GM18526 (cell line): ENCODE data around the gene NPAS3.

Experiments used
- POLR2A ChIP-seq: IDR thresholded peaks from 3 replicates; pipeline ENCODE4 v1.6.1; 2011; ENCODE audit not compliant: insufficient read length; ENCODE audit errors: extremely low read depth

NPAS3 gene

DNA sequence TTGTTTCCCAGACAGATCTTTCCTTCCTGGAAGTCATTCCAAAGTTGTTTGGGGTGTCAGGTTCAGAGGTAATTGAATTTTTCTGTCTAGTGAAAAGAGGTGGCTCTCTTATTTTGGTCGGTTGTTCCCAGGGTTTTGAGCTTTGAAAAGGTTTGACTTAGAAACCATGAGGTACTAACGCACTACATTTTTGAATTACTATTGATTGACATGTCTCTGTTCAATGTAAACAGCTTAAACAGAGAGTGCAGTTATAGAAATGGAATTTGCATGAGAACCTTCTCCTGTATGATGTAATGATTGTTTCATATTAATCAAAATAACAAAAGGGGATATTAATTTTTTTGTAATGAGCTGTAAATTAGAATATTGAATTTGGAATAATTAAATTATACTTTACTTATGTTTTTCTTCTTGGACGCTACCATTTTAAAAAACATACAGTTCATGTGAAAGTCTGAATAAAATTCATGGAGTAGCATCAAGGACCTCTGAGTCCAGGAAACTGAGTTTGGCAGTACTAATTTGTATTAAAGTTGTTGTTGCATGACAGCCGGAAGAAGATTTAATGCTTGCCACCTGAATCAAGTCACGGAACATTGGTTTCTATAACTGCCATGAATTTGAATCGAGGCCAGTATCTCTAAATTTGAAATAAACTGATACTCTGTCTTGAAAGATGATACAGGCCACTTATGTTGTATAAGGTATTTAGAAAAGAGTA lies 41.7 kb downstream of the NPAS3 start:
- no peak for TF ChIP-seq POLR2A

- no peak for TF ChIP-seq POLR2A
Observed at GRCh38 chr14:32980902-32981501, 42.3 kb downstream of the NPAS3 start.

DNA sequence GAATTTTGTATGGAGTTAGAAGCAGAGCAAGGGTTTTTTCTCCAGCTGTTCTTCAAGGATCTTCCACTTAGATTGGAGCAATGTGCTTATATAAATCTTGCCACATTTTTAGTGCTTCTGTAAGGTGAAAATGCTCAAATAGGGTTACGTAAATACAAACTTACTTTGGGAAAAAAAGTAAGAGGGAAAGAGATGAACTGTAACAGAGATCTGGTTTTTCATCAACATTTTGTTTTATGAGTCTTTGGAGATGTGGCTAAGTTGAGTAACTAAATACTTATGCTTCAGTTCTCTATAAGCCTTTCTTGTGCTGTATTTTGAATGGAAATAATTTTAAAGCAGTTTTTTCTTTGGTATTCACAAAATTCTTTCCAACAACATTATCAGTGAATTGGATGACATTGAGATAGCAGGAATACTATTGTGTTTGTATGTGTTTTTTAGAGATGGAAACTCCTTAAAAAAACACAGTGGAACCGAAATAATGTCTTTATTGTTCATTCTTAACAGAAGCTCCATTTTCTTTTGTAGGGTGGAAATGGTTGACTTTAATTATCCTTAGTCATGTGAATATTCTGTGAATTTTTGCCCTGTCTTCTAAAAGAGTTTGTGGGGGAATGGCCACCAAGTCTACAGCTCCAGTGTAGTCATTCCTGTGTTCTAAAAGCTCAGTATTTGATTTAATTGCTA lies 45.7 kb downstream of the NPAS3 start:
- TF ChIP-seq POLR2A, result no peak

GRCh38 chr14:32985866-32986265 lies 47.2 kb downstream of the NPAS3 start:
- no peak for TF ChIP-seq POLR2A

DNA sequence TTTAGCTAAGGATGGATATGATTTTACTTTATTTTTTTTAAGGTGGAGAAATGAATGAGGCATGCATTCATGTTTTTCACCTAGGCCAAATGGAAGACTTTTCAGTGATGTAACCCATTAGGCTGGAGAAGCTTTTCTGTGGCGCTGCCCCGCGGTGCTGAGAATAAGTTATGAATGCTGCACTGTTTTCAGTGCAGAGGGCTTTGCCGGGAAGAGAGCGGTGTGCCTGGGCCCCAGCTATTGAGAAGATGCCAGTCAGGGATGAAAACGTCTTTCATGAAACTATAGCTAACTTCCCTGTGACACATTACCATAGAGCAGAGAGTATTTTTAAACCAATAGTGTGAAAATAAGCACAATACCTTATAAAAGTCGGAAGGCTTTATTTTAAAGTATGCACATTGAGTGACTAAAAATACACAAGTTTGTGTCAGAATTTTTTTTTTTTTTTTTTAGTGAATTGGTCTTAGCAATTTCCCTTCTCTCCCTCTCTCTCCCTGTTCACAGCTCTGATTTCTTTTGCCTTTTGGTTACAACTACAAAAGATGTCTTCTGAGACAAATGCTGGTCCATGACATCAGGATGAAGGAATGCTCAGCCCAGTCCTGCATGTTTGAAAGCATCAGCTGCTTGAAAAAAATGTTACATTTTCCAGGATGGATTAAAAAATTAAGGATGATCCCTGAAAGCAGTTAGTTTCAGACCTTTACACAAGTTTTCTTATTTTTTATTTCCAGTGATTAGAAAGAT lies 48.3 kb downstream of the NPAS3 start:
- TF ChIP-seq POLR2A, result no peak

GRCh38 chr14:32991691-32992090 lies 53.0 kb downstream of the NPAS3 start:
- no peak for TF ChIP-seq POLR2A

GRCh38 chr14:32993921-32994320 lies 55.2 kb downstream of the NPAS3 start:
- TF ChIP-seq POLR2A, result no peak

DNA sequence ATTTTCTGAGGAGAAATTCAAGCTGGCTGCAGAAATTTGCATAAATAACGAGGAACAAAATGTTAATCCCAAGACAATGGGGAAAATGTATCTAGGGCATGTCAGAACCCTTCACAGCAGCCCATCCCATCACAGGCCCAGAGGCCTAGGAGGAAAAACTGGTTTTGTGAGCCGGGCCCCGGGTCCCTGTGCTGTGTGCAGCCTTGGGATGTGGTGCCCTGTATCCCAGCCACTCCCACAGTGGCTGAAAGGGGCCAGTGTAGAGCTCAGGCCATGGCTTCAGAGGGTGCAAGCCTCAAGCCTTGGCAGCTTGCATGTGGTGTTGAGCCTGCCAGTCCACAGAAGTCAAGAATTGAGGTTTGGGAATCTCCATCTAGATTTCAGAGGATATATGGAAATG lies 57.7 kb downstream of the NPAS3 start:
- TF ChIP-seq POLR2A, result no peak

DNA sequence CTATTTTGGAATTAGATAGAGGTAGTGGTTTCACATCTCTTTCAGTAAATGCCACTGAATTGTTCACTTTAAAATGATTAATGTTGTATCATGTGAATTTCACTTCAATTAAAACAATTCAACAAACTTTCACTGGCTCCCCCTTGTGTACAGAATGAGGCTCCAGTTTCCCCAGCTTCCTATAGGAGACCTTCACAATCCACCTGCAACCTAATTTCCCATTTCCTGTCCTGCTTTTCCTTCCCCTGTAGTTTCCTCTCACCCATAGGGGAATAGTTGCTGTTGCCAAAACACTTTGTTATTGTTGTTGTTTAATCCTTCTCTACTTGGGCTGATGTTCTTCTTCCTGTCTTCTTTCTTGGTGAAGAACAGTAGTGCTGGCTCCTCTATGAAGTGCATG lies 59.8 kb downstream of the NPAS3 start:
- TF ChIP-seq POLR2A, result no peak

DNA sequence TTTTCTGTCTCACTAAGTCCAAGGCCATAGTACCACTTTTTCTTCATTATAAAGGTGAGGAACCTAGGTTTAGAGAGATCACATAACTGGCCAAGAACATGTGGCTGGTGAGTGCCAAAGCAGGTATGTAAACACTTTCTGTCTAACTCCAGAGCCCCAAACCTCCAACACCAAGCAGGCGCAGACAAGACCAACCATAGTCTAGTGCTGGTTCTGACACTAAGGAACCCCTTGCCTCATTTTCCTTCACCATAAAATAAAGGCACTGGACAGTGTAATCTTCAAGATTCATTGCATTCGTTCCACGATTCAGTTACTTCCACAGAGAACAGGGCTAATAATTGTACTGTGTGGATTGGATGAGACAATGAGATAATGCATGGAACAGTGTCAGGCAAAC lies 71.0 kb downstream of the NPAS3 start:
- no peak for TF ChIP-seq POLR2A

GRCh38 chr14:33010495-33010894 lies 71.8 kb downstream of the NPAS3 start:
- no peak for TF ChIP-seq POLR2A

DNA sequence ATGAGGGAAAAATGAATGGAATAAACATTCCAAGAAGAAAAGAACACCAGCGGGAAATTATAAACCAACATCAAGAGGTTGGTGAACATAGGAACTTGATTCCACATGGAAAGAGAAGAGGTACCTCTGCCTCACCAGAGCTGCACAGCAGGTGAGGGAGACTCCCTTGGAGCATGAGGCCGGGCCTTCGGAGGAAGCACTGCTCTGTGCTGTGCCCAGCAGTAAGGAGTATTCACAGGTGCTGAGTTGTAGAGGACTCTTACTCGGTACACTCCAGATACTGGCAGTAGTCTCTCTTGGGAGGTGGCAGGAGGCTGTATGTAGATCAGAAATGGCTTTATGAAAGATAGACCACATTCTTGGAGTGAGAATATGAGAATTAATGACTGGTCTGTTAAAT lies 76.0 kb downstream of the NPAS3 start:
- TF ChIP-seq POLR2A, result no peak

DNA sequence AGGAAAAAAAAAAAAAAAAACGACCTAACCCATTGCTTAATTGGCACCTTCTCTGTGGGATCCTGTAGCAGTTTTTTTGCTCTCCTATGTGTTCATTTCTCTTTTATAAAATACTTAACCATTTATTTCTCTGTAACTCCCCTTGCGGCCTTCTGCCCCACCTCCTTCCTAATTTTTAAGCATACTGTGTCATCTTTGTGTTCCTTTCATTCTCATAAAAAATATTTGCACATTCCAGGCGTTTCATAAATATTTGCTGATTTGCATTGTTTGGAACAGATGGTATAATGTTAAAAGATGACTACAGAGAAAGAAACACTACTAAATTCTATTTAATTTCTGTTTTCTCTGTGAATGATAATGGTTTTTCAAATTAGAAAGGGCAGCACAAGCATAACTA lies 77.9 kb downstream of the NPAS3 start:
- no peak for TF ChIP-seq POLR2A

DNA sequence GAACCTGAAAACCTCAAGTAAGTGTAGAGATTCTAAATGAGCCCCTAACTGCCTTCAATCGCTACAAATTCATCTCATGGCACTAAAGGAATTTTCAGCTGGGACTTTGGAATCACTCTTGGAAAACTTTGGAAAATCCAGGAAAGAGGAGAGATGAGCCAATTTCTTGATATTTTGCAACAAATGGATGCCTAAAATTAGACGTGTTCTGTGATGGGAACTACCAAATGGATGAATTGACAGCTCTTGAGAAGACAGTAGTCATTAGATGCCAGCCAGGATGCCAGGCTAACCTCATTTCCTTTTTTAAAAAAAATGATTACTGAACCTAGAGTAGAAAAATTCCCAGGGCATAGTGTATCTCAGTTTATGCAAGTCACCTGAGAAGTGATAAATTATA lies 78.3 kb downstream of the NPAS3 start:
- TF ChIP-seq POLR2A, result no peak

GRCh38 chr14:33019346-33019745 lies 80.7 kb downstream of the NPAS3 start:
- TF ChIP-seq POLR2A, result no peak
